NCI-H128 (cell line): ENCODE results near the gene PDP2.
"Not testable (repeated sequence)": the region's sequence is repeated elsewhere in the genome, so short reads cannot be mapped to it uniquely, and the experiment has no call there.

Experiments
- DNase-seq: peaks from one replicate; lab custom pipeline; 2025; ENCODE audit not compliant: unreplicated experiment; lab: John Stamatoyannopoulos, UW

The PDP2 gene

GRCh38 chr16:66934138-66934838 lies 54.0 kb downstream of the PDP2 start, which contains the start of gene CIAO2B:
TSS of gene CIAO2B (minus strand) at chr16:66934402. CDS start at chr16:66934364, 38 bp downstream.
- DNase-seq = peak; percentile 62

DNA sequence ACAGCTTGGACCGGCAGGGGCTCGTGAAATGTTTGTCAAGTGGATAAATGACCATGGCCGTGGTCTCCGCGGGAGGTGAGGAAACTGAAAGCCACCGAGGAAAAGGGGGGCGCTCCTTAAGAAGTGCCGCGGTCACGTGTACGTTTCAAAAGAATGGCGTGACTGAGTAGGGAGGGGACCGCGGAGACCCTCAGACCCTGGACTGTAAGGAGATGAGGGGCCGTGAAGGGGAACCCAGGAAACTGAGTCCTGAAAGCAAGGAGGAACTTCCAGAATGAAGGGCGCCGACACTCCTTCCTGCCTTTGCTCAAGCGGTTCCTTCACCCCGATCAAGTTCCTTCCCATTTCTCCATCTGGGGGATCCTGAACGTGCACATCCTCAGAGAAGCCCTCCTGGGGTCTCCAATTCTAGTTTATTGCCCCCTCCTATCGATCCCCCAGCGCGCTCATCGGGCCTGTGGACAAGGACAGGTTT lies 54.6 kb downstream of the PDP2 start:
- DNase-seq = not testable (repeated sequence)

DNA sequence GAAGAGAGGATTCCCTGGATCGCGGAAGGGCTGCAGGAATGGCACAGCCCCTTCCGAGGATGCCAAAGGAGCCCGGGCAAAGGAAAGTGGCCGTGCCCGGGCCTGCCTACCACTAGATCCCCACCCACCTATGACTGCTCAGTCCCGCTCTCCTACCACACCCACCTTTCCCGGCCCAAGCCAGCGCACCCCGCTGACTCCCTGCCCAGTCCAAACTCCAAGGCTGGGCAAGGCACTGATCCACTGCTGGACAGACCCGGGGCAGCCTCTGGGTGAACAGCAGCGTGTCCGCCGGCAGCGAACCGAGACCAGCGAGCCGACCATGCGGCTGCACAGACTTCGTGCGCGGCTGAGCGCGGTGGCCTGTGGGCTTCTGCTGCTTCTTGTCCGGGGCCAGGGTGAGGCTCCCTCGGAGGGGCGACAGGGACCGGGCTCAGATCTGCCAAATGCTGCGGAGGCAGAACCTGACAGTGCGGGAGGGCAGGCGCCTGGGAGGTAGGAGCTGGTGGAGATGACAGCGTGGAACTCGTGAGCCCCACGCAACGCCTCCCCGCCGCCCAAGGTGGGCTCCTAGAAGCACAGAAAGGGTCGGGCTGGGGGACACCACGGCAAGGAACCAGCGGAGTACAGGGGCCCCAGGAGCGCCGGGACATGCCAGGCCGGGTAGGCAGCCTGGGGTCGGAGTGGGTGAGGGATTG lies 55.1 kb downstream of the PDP2 start, which contains the start of gene CES2:
Gene CES2 (plus strand): TSS at position 203 of the 698 bp plus-strand sequence. CDS start 120 bp downstream, at position 323.
- no peak for DNase-seq

DNA sequence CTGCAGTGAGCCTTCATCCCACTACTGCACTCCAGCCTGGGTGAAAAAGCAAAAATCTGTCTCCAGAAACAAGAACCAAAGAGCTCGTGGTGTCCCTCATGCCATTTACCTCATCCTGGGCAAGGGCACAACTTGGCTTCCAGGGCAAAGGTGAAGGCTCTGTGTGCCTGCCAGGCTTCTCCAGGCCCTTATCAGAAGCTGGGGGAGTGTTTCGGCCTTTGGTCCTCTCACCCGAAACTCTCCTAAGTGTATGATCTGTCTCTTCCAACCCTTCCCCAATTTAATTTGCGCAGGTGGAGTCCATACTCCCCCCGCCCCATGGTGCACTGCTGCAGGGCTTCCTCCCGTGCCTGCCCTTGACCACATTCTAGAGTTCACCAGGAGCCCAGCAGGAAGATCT lies 56.1 kb downstream of the PDP2 start:
- no peak for DNase-seq

DNA sequence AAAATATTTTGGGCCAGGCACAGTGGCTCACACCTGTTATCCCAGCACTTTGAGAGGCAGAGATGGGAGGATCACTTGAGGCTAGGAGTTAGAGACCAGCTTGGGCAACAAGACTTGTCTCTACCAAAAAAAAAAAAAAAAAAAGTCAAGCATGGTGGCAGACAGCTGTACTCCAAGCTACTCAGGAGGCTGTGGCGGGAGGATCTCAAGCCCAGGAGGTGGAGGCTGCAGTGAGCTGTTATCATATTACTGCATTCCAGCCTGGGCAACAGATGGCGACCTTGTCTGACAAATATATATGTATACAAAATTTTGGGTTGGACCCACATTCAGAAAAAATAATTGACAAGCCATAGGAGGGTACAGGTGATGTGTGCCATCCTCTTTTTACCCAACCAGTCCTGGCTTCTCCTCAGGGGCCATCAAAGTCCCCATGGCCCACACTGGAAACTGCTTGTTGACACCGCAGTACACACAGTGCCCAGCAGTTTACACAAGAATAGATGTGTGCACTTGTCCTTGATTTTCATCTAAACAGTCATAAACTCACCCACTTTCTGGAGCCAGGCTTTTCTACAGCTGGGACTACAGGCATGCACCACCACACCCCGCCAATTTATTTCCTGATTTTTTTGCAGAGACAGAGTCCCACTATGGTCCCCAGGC lies 56.7 kb downstream of the PDP2 start:
- no peak for DNase-seq

DNA sequence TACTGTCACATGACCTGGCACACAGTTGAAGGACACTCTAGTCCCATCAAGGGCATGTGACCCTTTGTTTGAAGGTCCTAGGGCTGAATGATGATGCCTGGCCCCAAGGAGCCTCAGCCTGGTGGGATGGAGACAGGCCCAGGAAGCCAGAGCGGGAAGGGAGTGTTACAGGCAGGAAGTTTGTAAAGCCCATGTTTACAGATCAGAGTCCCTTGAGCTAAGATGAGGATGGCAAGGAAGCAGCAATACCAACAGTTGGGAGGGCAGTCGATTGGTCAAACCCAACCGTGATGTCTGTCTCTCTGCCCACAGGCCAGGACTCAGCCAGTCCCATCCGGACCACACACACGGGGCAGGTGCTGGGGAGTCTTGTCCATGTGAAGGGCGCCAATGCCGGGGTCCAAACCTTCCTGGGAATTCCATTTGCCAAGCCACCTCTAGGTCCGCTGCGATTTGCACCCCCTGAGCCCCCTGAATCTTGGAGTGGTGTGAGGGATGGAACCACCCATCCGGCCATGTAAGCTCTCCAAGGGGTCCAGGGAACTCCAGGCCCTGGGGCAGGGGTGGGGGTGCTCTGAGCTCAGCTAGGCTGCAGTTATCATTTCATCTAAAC lies 57.5 kb downstream of the PDP2 start:
- no peak for DNase-seq

GRCh38 chr16:66939366-66939765 lies 59.1 kb downstream of the PDP2 start:
- DNase-seq = no peak

GRCh38 chr16:66940236-66940635 lies 59.9 kb downstream of the PDP2 start:
- no peak for DNase-seq
